ENCODE results near the gene ZNF362. TPM values are rescaled to one million over a fixed set of nuclear protein-coding genes. Genes with fewer than 3 reads are reported as not detected.

ZNF362 gene
- total and polyA plus RNA-seq, 2 of the 13 experiments (the other 11 are each of a cell fraction or from before 2014, with no cell fraction given) = 8.3 to 14.2 TPM

- TF ChIP-seq ZNF577 (CRISPR knock-in tag; IDR thresholded peaks at IDR 0.05; ENCODE audit: borderline replicate concordance, low read depth) = no peak
- TF ChIP-seq MAFF (IDR thresholded peaks at IDR 0.05; ENCODE audit: low read depth, low read length) = peak; percentile 63; the same call in 1 of the 2 replicates
- no peak for TF ChIP-seq POGK (CRISPR knock-in tag; conservative IDR thresholded peaks at IDR 0.05)
- TF ChIP-seq PHB2 (IDR thresholded peaks at IDR 0.05; ENCODE audit: partially characterized antibody) = no peak
- no peak for TF ChIP-seq ATRX (CRISPR knock-in tag; IDR thresholded peaks at IDR 0.05; ENCODE audit: borderline replicate concordance)
- TF ChIP-seq ZFP36L2 (CRISPR knock-in tag; IDR thresholded peaks at IDR 0.05) = no peak
These were observed 19.8 kb upstream of the ZNF362 start (continued) for GRCh38 chr1:33236498-33236897.

GRCh38 chr1:33237579-33237978, 18.7 kb upstream of the ZNF362 start:
- in situ Hi-C loops (cut with HindIII; ENCODE audit: extremely low pct_ligation_motif_present, low pct_unique_long_range_greater_than_20kb) = no loop called here
- no TSS peak for BruUV-seq (replicated peaks)
- H3K36me3 ChIP-seq (replicated peaks in 1 of 2; ENCODE audit: control insufficient read depth in 1 of 2, insufficient read depth in 2 of 2, low read length in 2 of 2) = no peaks in the 10 kb centered on the region
- H3K79me2 ChIP-seq (ENCODE audit: insufficient read depth, low read length) = no peaks in the 10 kb centered on the region
- H3K27me3 ChIP-seq (ENCODE audit: control insufficient read depth in 1 of 2, insufficient read depth in 2 of 2, low read length in 2 of 2) = no peaks in the 10 kb centered on the region
- ChIA-PET CTCF (ENCODE audit: low intra/inter-chr PET ratio, low total read pairs) (no interaction called here), POLR2A (interaction anchor here (1.3 to 2.0 kb wide), 2 partner anchors 18 to 56 kb away, joined by 5 read pairs; partner anchors contain the start of gene TRIM62)
- no peaks in the 10 kb centered on the region for H4K20me1 ChIP-seq (ENCODE audit: insufficient read depth, low read length)
- H3K4me3 ChIP-seq (replicated peaks in 1 of 3; ENCODE audit: insufficient read depth in 1 of 3, low read depth in 2 of 3, low read length in 3 of 3) = no peak overlapping the region
- ATAC-seq (peak; percentile 44), DNase-seq (ENCODE audit: low spot score) (no peak), FAIRE-seq (peak; percentile 48)
- H3K9me3 ChIP-seq (ENCODE audit: low read length) = no peaks in the 10 kb centered on the region
- no peak overlapping the region for H3K27ac ChIP-seq (ENCODE audit: extremely low read length, insufficient read depth, low read length)
- intact Hi-C loops (cut with micrococcal nuclease; ENCODE audit: unreplicated experiment) = no loop called here
- WGBS (ENCODE audit: low lambda C conversion rate) = 57% methylated on average over 6 of the region's 6 CpGs
- peaks cover 76% of the 10 kb centered on the region for H3K4me1 ChIP-seq (ENCODE audit: insufficient read depth, low read length)
- no peak overlapping the region for H2AFZ ChIP-seq (ENCODE audit: low read length)
- peak overlapping the region; percentile 44 for H3K4me2 ChIP-seq (ENCODE audit: low read depth, low read length)
- no peak overlapping the region for H3K9ac ChIP-seq (ENCODE audit: insufficient read depth, low read depth, low read length)
- TF ChIP-seq NFYB (CRISPR knock-in tag; IDR thresholded peaks at IDR 0.05) (peak; percentile 61), CEBPB (IDR thresholded peaks at IDR 0.05; ENCODE audit: borderline replicate concordance, low read depth, low read length) (no peak), ZGPAT (CRISPR knock-in tag; IDR thresholded peaks at IDR 0.05) (0 out of 2 replicates have a peak, but pooled peaks have one; percentile 33), ZNF143 (CRISPR knock-in tag; IDR thresholded peaks at IDR 0.05) (peak; percentile 80), THAP11 (CRISPR knock-in tag; IDR thresholded peaks at IDR 0.05) (peak; percentile 91), YY1 (IDR thresholded peaks at IDR 0.05; ENCODE audit: insufficient read depth, insufficient replicate concordance, low read depth, low read length) (no peak), ZBTB38 (CRISPR knock-in tag; IDR thresholded peaks at IDR 0.05) (no peak), RAD51 (IDR thresholded peaks at IDR 0.05; ENCODE audit: borderline replicate concordance) (0 out of 2 replicates have a peak, but pooled peaks have one; percentile 13), USF2 (IDR thresholded peaks at IDR 0.05; ENCODE audit: low read depth, low read length) (peak; percentile 74), USF2 (CRISPR knock-in tag; IDR thresholded peaks at IDR 0.05; ENCODE audit: borderline replicate concordance) (peak; percentile 86; the same call in 1 of the 2 replicates), NFYC (CRISPR knock-in tag; IDR thresholded peaks at IDR 0.05) (peak; percentile 81), SAFB2 (CRISPR knock-in tag; IDR thresholded peaks at IDR 0.05; ENCODE audit: borderline replicate concordance, low read depth) (no peak), ZNF136 (CRISPR knock-in tag; IDR thresholded peaks at IDR 0.05; ENCODE audit: low read depth) (no peak)

Data from HepG2 (cell line).